K562 (cell line): Measurements from ENCODE around the gene NFKBIB. TPM values are rescaled to one million over a fixed set of nuclear protein-coding genes. Genes with fewer than 3 reads are reported as not detected.

Source experiments
- ATAC-seq: fragments of 200-7000 bp; cut with Tn5 transposase; 3 replicates; pipeline ENCODE4 v1.9.1; 2020; ENCODE audit warnings: moderate library complexity
- BruUV-seq: library from RNA; stranded (reverse); fragments of 400-500 nt; replicated peaks from 2 replicates; lab custom pipeline; 2021; lab: Mats Ljungman, UMichigan
- CTCF ChIA-PET: fragments of 300-600 bp; formaldehyde crosslinking; extraction: SDS; loops from one replicate; lab custom pipeline; 2021; ENCODE audit warnings: low intra/inter-chr PET ratio; lab: Yijun Ruan, JAX
- POLR2A ChIA-PET: fragments of 300-600, 350-650 bp; sonication (Branson Sonifier 250); formaldehyde crosslinking; extraction: SDS; loops from one replicate; lab custom pipeline; 2021; ENCODE audit warnings: antibody characterized with exemption, inconsistent platforms; lab: Yijun Ruan, JAX
- DNase-seq, 4 experiments: peaks; one replicate each; pipeline versions ENCODE4 v3.0.0 to v3.0.0-alpha.2; 2011 to 2018; ENCODE audit warnings: low spot score in 3 of 4, mixed read lengths in 3 of 4; ENCODE audit errors: extremely low read depth in 1 of 4
- FAIRE-seq: peaks from 2 replicates; lab custom pipeline; 2011; peaks lifted over from hg19 to GRCh38; lab: Jason Lieb, UNC
- H2AFZ ChIP-seq: 2 replicates; pipeline ENCODE4 v1.6.0; 2011; ENCODE audit warnings: low read depth, low read length, control low read depth, inconsistent platforms
- H3K27ac ChIP-seq: fragments of 200-600 bp; 3 replicates; pipeline ENCODE4 v1.8.0; 2011; ENCODE audit warnings: low read depth, mild to moderate bottlenecking, control low read depth, inconsistent platforms, low read length, moderate library complexity, mixed read lengths; ENCODE audit errors: extremely low read depth
- H3K27me3 ChIP-seq, 2 experiments: fragments of 300-600 bp in 1 of 2; 2 replicates in 1 of 2; 3 replicates in 1 of 2; pipeline versions ENCODE4 v1.6.0 to v1.8.0; 2011; ENCODE audit warnings: inconsistent platforms in 2 of 2, low read length in 2 of 2, mild to moderate bottlenecking in 1 of 2, mixed read lengths in 1 of 2, moderate library complexity in 1 of 2; ENCODE audit not compliant: control insufficient read depth in 2 of 2, insufficient read depth in 2 of 2
- H3K36me3 ChIP-seq: fragments of 300-600 bp; 3 replicates; pipeline ENCODE4 v1.8.0; 2011; ENCODE audit warnings: mild to moderate bottlenecking, low read length, inconsistent platforms; ENCODE audit not compliant: control insufficient read depth, insufficient read depth
- H3K4me1 ChIP-seq, 2 experiments: fragments of 200-600 bp in 1 of 2; replicated peaks in 1 of 2; 2 replicates in 1 of 2; 3 replicates in 1 of 2; pipeline versions ENCODE4 v1.5.1 to v1.8.0; 2011; ENCODE audit warnings: inconsistent platforms in 2 of 2, low read length in 2 of 2, mild to moderate bottlenecking in 1 of 2, mixed read lengths in 1 of 2, moderate library complexity in 1 of 2; ENCODE audit not compliant: control insufficient read depth in 2 of 2, insufficient read depth in 2 of 2
- H3K4me2 ChIP-seq: 2 replicates; pipeline ENCODE4 v1.6.1; 2011; ENCODE audit warnings: low read length, control low read depth, inconsistent platforms, mixed read lengths; ENCODE audit not compliant: insufficient read depth
- H3K4me3 ChIP-seq: fragments of 200-600 bp; sonication (generic), shearing (Covaris generic); 2 replicates; pipeline ENCODE4 v1.5.1; 2016; ENCODE audit warnings: control low read depth, inconsistent platforms
- H3K79me2 ChIP-seq: fragments of 200-600 bp; 3 replicates; pipeline ENCODE4 v1.8.0; 2011; ENCODE audit warnings: low read length, inconsistent platforms; ENCODE audit not compliant: control insufficient read depth, insufficient read depth
- H3K9ac ChIP-seq, 2 experiments: 2 replicates each; pipeline versions ENCODE4 v1.6.0 to v1.6.1; 2011; ENCODE audit warnings: low read depth in 2 of 2, low read length in 2 of 2, control low read depth in 1 of 2, inconsistent platforms in 1 of 2, mild to moderate bottlenecking in 1 of 2, mixed read lengths in 1 of 2; ENCODE audit not compliant: insufficient read depth in 1 of 2
- H3K9me1 ChIP-seq: one replicate; pipeline ENCODE4 v1.6.0; 2011; ENCODE audit warnings: inconsistent platforms, mild to moderate bottlenecking, low read length, moderate library complexity; ENCODE audit not compliant: control insufficient read depth, insufficient read depth
- H3K9me3 ChIP-seq: replicated peaks from 2 replicates; pipeline ENCODE4 v1.5.1; 2011; ENCODE audit warnings: low read depth, low read length, inconsistent platforms; ENCODE audit not compliant: control insufficient read depth, insufficient read depth
- H4K20me1 ChIP-seq: replicated peaks from 2 replicates; pipeline ENCODE4 v1.6.1; 2011; ENCODE audit warnings: low read length, inconsistent platforms, mixed read lengths; ENCODE audit not compliant: control insufficient read depth, insufficient read depth
- ESRRA ChIP-seq: fragments of 450-650 bp; IDR thresholded peaks from 2 replicates; pipeline ENCODE4 v1.6.1; 2014; ENCODE audit warnings: low read depth, mild to moderate bottlenecking, moderate library complexity, borderline replicate concordance
- KAT8 ChIP-seq: fragments of 450-650 bp; IDR thresholded peaks from 2 replicates; pipeline ENCODE4 v1.6.1; 2016; ENCODE audit warnings: low read depth, mild to moderate bottlenecking
- MTA2 ChIP-seq: fragments of 450-650 bp; IDR thresholded peaks from 2 replicates; pipeline ENCODE4 v1.6.1; 2016; ENCODE audit warnings: low read depth
- PPARD ChIP-seq: fragments of 250-450 bp; sonication (Bioruptor Pico); IDR thresholded peaks from 2 replicates; pipeline ENCODE4 v1.8.0; 2022; ENCODE audit warnings: inconsistent platforms, mild to moderate bottlenecking, moderate library complexity
- RNF219 ChIP-seq: fragments of 250-450 bp; sonication (Bioruptor Pico); IDR thresholded peaks from 2 replicates; pipeline ENCODE4 v1.5.0; 2022; ENCODE audit warnings: mild to moderate bottlenecking
- SMARCB1 ChIP-seq: IDR thresholded peaks from 2 replicates; pipeline ENCODE4 v1.6.1; 2011; ENCODE audit warnings: improper control_type of control experiment, low read depth; ENCODE audit not compliant: insufficient read length
- SRF ChIP-seq, 2 experiments: fragments of 250-450, 450-650 bp in 1 of 2; sonication (Bioruptor Pico) in 1 of 2; sonication (generic) in 1 of 2; formaldehyde crosslinking; IDR thresholded peaks; 2 replicates each; pipeline versions ENCODE4 v1.5.0 to v1.5.1; 2020 to 2022; ENCODE audit warnings: mild to moderate bottlenecking in 1 of 2, missing genetic modification reagents in 1 of 2
- SRSF9 ChIP-seq: fragments of 200-400 bp; formaldehyde crosslinking; IDR thresholded peaks from 2 replicates; pipeline ENCODE4 v1.6.1; 2017; ENCODE audit warnings: low read depth, low read length, borderline replicate concordance
- TAF15 ChIP-seq: fragments of 200-400 bp; formaldehyde crosslinking; IDR thresholded peaks from 2 replicates; pipeline ENCODE4 v1.6.1; 2017; ENCODE audit warnings: mild to moderate bottlenecking, low read depth, low read length, moderate library complexity
- TAF9B ChIP-seq: fragments of 450-650 bp; IDR thresholded peaks from 2 replicates; pipeline ENCODE4 v1.6.1; 2018; ENCODE audit warnings: mild to moderate bottlenecking; ENCODE audit not compliant: partially characterized antibody
- ZNF512 ChIP-seq: IDR thresholded peaks from 2 replicates; pipeline ENCODE4 v1.6.1; 2016; ENCODE audit warnings: missing genetic modification characterization, missing compliant biosample characterization
- ZNF589 ChIP-seq: fragments of 200-800 bp; sonication (Bioruptor generic); IDR thresholded peaks from 2 replicates; pipeline ENCODE4 v1.6.1; 2016; ENCODE audit warnings: low read depth, missing genetic modification characterization, missing compliant biosample characterization
- ZNF76 ChIP-seq: fragments of 250-450 bp; sonication (Bioruptor Pico); IDR thresholded peaks from 2 replicates; pipeline ENCODE4 v1.4.0; 2020; ENCODE audit warnings: mild to moderate bottlenecking, moderate library complexity, borderline replicate concordance
- WGBS: fragments of 100-300 bp; shearing (Covaris generic); methylation state at CpG from one replicate; pipeline ENCODE4 v1.1.6; 2016; ENCODE audit warnings: low coverage, mixed read lengths; ENCODE audit not compliant: insufficient coverage; ENCODE audit errors: missing lambda C conversion rate; 5-methylcytosine and 5-hydroxymethylcytosine counted together
- in situ Hi-C: fragments of 300-500 bp; cut with MboI; formaldehyde crosslinking; loops from 4 replicates; pipeline ENCODE4 v1.15.0; 2018; ENCODE audit warnings: inconsistent platforms, mixed read lengths
- intact Hi-C: fragments of 100-400 bp; cut with micrococcal nuclease; formaldehyde crosslinking; loops from 2 replicates; pipeline ENCODE4 v1.14.2; 2022
- polyA plus RNA-seq, 8 experiments: library from polyadenylated mRNA; depleted of rRNA in 4 of 8; stranded (reverse) in 5 of 8; unstranded in 3 of 8; fragments of >200 nt; fragmentation: Nextera tagmentation in 2 of 8; fragmentation: Illumina TruSeq in 1 of 8; extraction: Ambion mirVana in 2 of 8; extraction: Trizol in 1 of 8; gene quantifications; 2 replicates each; pipeline versions ENCODE4 v1.2.1 to v1.2.3, GENCODE V29; 2011 to 2014; ENCODE audit warnings: inconsistent platforms in 1 of 8, missing spikeins in 1 of 8
- total RNA-seq, 7 experiments: library from RNA; depleted of rRNA in 6 of 7; stranded (reverse); fragments of >200 nt in 6 of 7; fragmentation: Illumina TruSeq in 2 of 7; extraction: Trizol in 2 of 7; gene quantifications; 2 replicates each; pipeline versions ENCODE4 v1.2.1 to v1.2.3, GENCODE V29; 2011 to 2021; ENCODE audit warnings: low replicate concordance in 1 of 7

Gene NFKBIB
- total and polyA plus RNA-seq, 9 of the 15 experiments (the other 6 are each of a cell fraction or from before 2014, with no cell fraction given) = 1.5 to 44.9 (median 10.4) TPM

- H3K4me3 ChIP-seq = no peak overlapping the region
- no peak overlapping the region for H2AFZ ChIP-seq
- intact Hi-C loops (loop anchor here (5.0 kb wide), 1 partner anchor 551 kb away; the partner anchor contains the start of gene FAM98C), in situ Hi-C loops (no loop called here)
- WGBS = 64% methylated on average over 4 of the region's 4 CpGs
- no peak overlapping the region for H3K4me2 ChIP-seq
- peaks cover 0 to 5% of the 10 kb centered on the region in 2 experiments; a peak in 1 of 5 replicates for H3K4me1 ChIP-seq
- ChIA-PET CTCF (no interaction called here), POLR2A (interaction anchor here (0.7 kb wide), 1 partner anchor 410 kb away, joined by 3 read pairs; no protein-coding TSS in a partner anchor)
- no peak overlapping the region; a peak in 1 of 4 replicates for H3K9ac ChIP-seq
- TF ChIP-seq SRSF9 (no peak), TAF15 (no peak), ESRRA (no peak), KAT8 (no peak), ZNF76 (no peak)
- no peaks in the 10 kb centered on the region for H3K9me1 ChIP-seq
- H3K27me3 ChIP-seq = no peaks in the 10 kb centered on the region
- FAIRE-seq (no peak), DNase-seq (no peak), ATAC-seq (no peak)
- BruUV-seq = no TSS peak
- no peak overlapping the region for H3K27ac ChIP-seq
- H3K9me3 ChIP-seq = no peaks in the 10 kb centered on the region; the same call in 1 of the 2 replicates
- H3K36me3 ChIP-seq = peaks cover 12% of the 10 kb centered on the region; the same call in 1 of the 3 replicates
- no peaks in the 10 kb centered on the region for H4K20me1 ChIP-seq
- H3K79me2 ChIP-seq = no peaks in the 10 kb centered on the region
Measured at GRCh38 chr19:38953677-38954076, 53.9 kb downstream of the NFKBIB start.

GRCh38 chr19:38956264-38956663, 56.5 kb downstream of the NFKBIB start:
- H3K4me2 ChIP-seq = no peak overlapping the region
- H4K20me1 ChIP-seq = no peaks in the 10 kb centered on the region
- FAIRE-seq = no peak
- peaks cover 12% of the 10 kb centered on the region; the same call in 1 of the 3 replicates for H3K36me3 ChIP-seq
- no peak for ATAC-seq
- in situ Hi-C loops (no loop called here), intact Hi-C loops (no loop called here)
- no peaks in the 10 kb centered on the region; a peak in 1 of 5 replicates for H3K4me1 ChIP-seq
- H3K9me1 ChIP-seq = no peaks in the 10 kb centered on the region
- no peaks in the 10 kb centered on the region for H3K79me2 ChIP-seq
- H3K27me3 ChIP-seq = no peaks in the 10 kb centered on the region
- H3K27ac ChIP-seq = no peak overlapping the region
- 95% methylated on average over 2 of the region's 2 CpGs for WGBS
- no peak overlapping the region for H3K9ac ChIP-seq
- no peak for DNase-seq
- no peak overlapping the region for H2AFZ ChIP-seq
- BruUV-seq = no TSS peak
- CTCF ChIA-PET = no interaction called here
- no peaks in the 10 kb centered on the region; the same call in 1 of the 2 replicates for H3K9me3 ChIP-seq
- no peak overlapping the region for H3K4me3 ChIP-seq
- POLR2A ChIA-PET = interaction anchor here (0.5 to 0.6 kb wide), 2 partner anchors 21 to 42 kb away, joined by 3 read pairs; no protein-coding TSS in a partner anchor
- TF ChIP-seq TAF9B = no peak
- no peak for TF ChIP-seq PPARD (CRISPR knock-in tag)
- no peak for TF ChIP-seq RNF219 (CRISPR knock-in tag)
- no peak for TF ChIP-seq SRF (CRISPR knock-in tag; IDR thresholded peaks at IDR 0.05)
- no peak for TF ChIP-seq MTA2
- no peak for TF ChIP-seq ZNF589
- TF ChIP-seq ZNF512 (tag) = no peak
- no peak for TF ChIP-seq SMARCB1
